H1 (cell line): Measurements from ENCODE around the gene ULK3. TPM values are rescaled to one million over a fixed set of nuclear protein-coding genes. Genes with fewer than 3 reads are reported as not detected.

Source experiments
- CTCF ChIA-PET: fragments of 300-600 bp; sonication (Branson Sonifier 250); formaldehyde crosslinking; loops from one replicate; lab custom pipeline; 2021; ENCODE audit not compliant: partially characterized antibody; lab: Charles Lee
- POLR2A ChIA-PET: fragments of 300-600 bp; sonication (Branson Sonifier 250); formaldehyde crosslinking; loops from one replicate; lab custom pipeline; 2021; ENCODE audit warnings: inconsistent platforms; ENCODE audit not compliant: partially characterized antibody; lab: Charles Lee
- DNase-seq, 2 experiments: peaks; one replicate each; pipeline versions ENCODE4 v3.0.0 to v3.0.0-alpha.2; 2010 to 2022; ENCODE audit warnings: low spot score in 2 of 2, low read depth in 1 of 2, mixed read lengths in 1 of 2
- FAIRE-seq: peaks from 2 replicates; lab custom pipeline; 2011; peaks lifted over from hg19 to GRCh38; lab: Jason Lieb, UNC
- H2AFZ ChIP-seq: 2 replicates; pipeline ENCODE4 v1.8.1; 2012; ENCODE audit warnings: low read length, inconsistent platforms
- H2AK5ac ChIP-seq: 2 replicates; pipeline ENCODE4 v1.6.1; 2013; ENCODE audit warnings: low read depth, low read length
- H2BK120ac ChIP-seq: replicated peaks from 2 replicates; pipeline ENCODE3; 2013; ENCODE audit warnings: low read depth, low read length, inconsistent platforms
- H2BK12ac ChIP-seq: 2 replicates; pipeline ENCODE4 v1.6.1; 2013; ENCODE audit warnings: low read depth, low read length
- H2BK15ac ChIP-seq: 2 replicates; pipeline ENCODE4 v1.6.1; 2013; ENCODE audit warnings: low read length
- H2BK20ac ChIP-seq: 2 replicates; pipeline ENCODE4 v1.6.1; 2013; ENCODE audit warnings: low read length
- H2BK5ac ChIP-seq: 2 replicates; pipeline ENCODE4 v1.6.1; 2013; ENCODE audit warnings: low read depth, low read length
- H3K14ac ChIP-seq: 2 replicates; pipeline ENCODE4 v1.6.1; 2013; ENCODE audit warnings: inconsistent platforms; ENCODE audit not compliant: insufficient read length
- H3K18ac ChIP-seq: 2 replicates; pipeline ENCODE4 v1.6.1; 2013; ENCODE audit warnings: low read length; ENCODE audit errors: extremely low read depth
- H3K23ac ChIP-seq: 2 replicates; pipeline ENCODE4 v1.6.1; 2013; ENCODE audit warnings: inconsistent platforms; ENCODE audit not compliant: insufficient read length
- H3K23me2 ChIP-seq: 2 replicates; pipeline ENCODE4 v1.6.1; 2013; ENCODE audit warnings: low read depth, low read length
- H3K27ac ChIP-seq: 2 replicates; pipeline ENCODE4 v1.6.1; 2011; ENCODE audit warnings: low read depth, low read length, inconsistent platforms
- H3K27me3 ChIP-seq, 4 experiments: replicated peaks in 1 of 4; 1 replicate in 1 of 4; 2 replicates in 3 of 4; pipeline versions ENCODE4 v1.6.1 to v1.8.1; 2011 to 2013; ENCODE audit warnings: low read length in 3 of 4, mild to moderate bottlenecking in 3 of 4, inconsistent platforms in 2 of 4, mixed read lengths in 2 of 4, moderate library complexity in 1 of 4; ENCODE audit not compliant: control insufficient read depth in 3 of 4, insufficient read depth in 3 of 4; ENCODE audit errors: extremely low read depth in 1 of 4
- H3K36me3 ChIP-seq, 4 experiments: 2 replicates each; pipeline versions ENCODE4 v1.6.1 to v1.8.1; 2011 to 2013; ENCODE audit warnings: mild to moderate bottlenecking in 4 of 4, low read length in 3 of 4, moderate library complexity in 2 of 4, control low read depth in 1 of 4, inconsistent platforms in 1 of 4; ENCODE audit not compliant: insufficient read depth in 4 of 4, control insufficient read depth in 2 of 4
- H3K4ac ChIP-seq: replicated peaks from 2 replicates; pipeline ENCODE3; 2013; ENCODE audit warnings: low read length, low read depth, mixed read lengths, inconsistent platforms; ENCODE audit not compliant: insufficient read length
- H3K4me1 ChIP-seq, 4 experiments: replicated peaks in 1 of 4; 1 replicate in 1 of 4; 2 replicates in 3 of 4; pipeline versions ENCODE4 v1.6.1 to v1.8.1; 2011 to 2013; ENCODE audit warnings: low read length in 3 of 4, inconsistent platforms in 2 of 4, mixed read lengths in 1 of 4; ENCODE audit not compliant: insufficient read depth in 4 of 4, control insufficient read depth in 3 of 4
- H3K4me2 ChIP-seq, 2 experiments: 2 replicates each; pipeline versions ENCODE4 v1.6.1 to v1.8.1; 2011 to 2013; ENCODE audit warnings: low read depth in 2 of 2, low read length in 2 of 2, control low read depth in 1 of 2, inconsistent platforms in 1 of 2, mild to moderate bottlenecking in 1 of 2; ENCODE audit not compliant: insufficient read depth in 1 of 2
- H3K4me3 ChIP-seq, 4 experiments: fragments of 200-600, 300-600 bp in 1 of 4; sonication (generic), shearing (Covaris generic), sonication (Bioruptor Twin) in 1 of 4; 2 replicates each; pipeline versions ENCODE4 v1.5.1 to v1.8.1; 2011 to 2016; ENCODE audit warnings: low read length in 4 of 4, low read depth in 3 of 4, control low read depth in 2 of 4, inconsistent platforms in 2 of 4, mild to moderate bottlenecking in 2 of 4, mixed read lengths in 1 of 4, moderate library complexity in 1 of 4; ENCODE audit not compliant: insufficient read depth in 2 of 4; ENCODE audit errors: extremely low read depth in 1 of 4
- H3K56ac ChIP-seq: replicated peaks from 2 replicates; pipeline ENCODE3; 2013; ENCODE audit warnings: low read depth, mild to moderate bottlenecking, mixed read lengths, low read length, inconsistent platforms; ENCODE audit not compliant: insufficient read length
- H3K79me1 ChIP-seq: 2 replicates; pipeline ENCODE4 v1.6.1; 2013; ENCODE audit warnings: low read depth, low read length, control low read depth
- H3K79me2 ChIP-seq, 2 experiments: 2 replicates each; pipeline versions ENCODE4 v1.6.1 to v1.8.1; 2012 to 2013; ENCODE audit warnings: low read length in 2 of 2, mild to moderate bottlenecking in 2 of 2, inconsistent platforms in 1 of 2; ENCODE audit not compliant: insufficient read depth in 2 of 2, control insufficient read depth in 1 of 2
- H3K9ac ChIP-seq, 4 experiments: replicated peaks in 1 of 4; 1 replicate in 1 of 4; 2 replicates in 3 of 4; pipeline versions ENCODE4 v1.6.1 to v1.8.1; 2011 to 2013; ENCODE audit warnings: low read depth in 3 of 4, low read length in 3 of 4, control low read depth in 2 of 4, mild to moderate bottlenecking in 2 of 4, moderate library complexity in 2 of 4, inconsistent platforms in 1 of 4; ENCODE audit errors: extremely low read depth in 1 of 4
- H3K9me3 ChIP-seq, 2 experiments: 2 replicates each; pipeline versions ENCODE4 v1.6.1 to v1.8.1; 2012 to 2013; ENCODE audit warnings: mild to moderate bottlenecking in 2 of 2, moderate library complexity in 2 of 2, control low read depth in 1 of 2, inconsistent platforms in 1 of 2, low read depth in 1 of 2, low read length in 1 of 2, mixed read lengths in 1 of 2; ENCODE audit not compliant: insufficient read depth in 2 of 2
- H4K20me1 ChIP-seq, 2 experiments: replicated peaks in 1 of 2; 2 replicates each; pipeline versions ENCODE3 to v1.8.1; 2011 to 2013; ENCODE audit warnings: inconsistent platforms in 2 of 2, low read length in 2 of 2, mild to moderate bottlenecking in 1 of 2; ENCODE audit not compliant: insufficient read depth in 2 of 2, control insufficient read depth in 1 of 2
- H4K5ac ChIP-seq: 2 replicates; pipeline ENCODE4 v1.6.1; 2013; ENCODE audit warnings: low read length, low read depth, mixed read lengths, inconsistent platforms; ENCODE audit not compliant: insufficient read length
- H4K8ac ChIP-seq: 2 replicates; pipeline ENCODE4 v1.8.0; 2013; ENCODE audit warnings: mild to moderate bottlenecking, moderate library complexity, low read length, inconsistent platforms; ENCODE audit not compliant: insufficient read depth; ENCODE audit errors: extremely low read depth
- H4K91ac ChIP-seq: replicated peaks from 2 replicates; pipeline ENCODE3; 2013; ENCODE audit warnings: low read length, mixed read lengths, inconsistent platforms; ENCODE audit not compliant: insufficient read length
- BACH1 ChIP-seq: IDR thresholded peaks from 2 replicates; pipeline ENCODE4 v1.6.1; 2012; ENCODE audit warnings: low read length, improper control_type of control experiment
- CHD1 ChIP-seq: IDR thresholded peaks from 2 replicates; pipeline ENCODE4 v1.6.1; 2012; ENCODE audit warnings: low read depth, low read length, improper control_type of control experiment
- CREB1 ChIP-seq: IDR thresholded peaks from 2 replicates; pipeline ENCODE4 v1.6.1; 2012; ENCODE audit warnings: inconsistent platforms
- CTBP2 ChIP-seq: IDR thresholded peaks from 2 replicates; pipeline ENCODE4 v1.7.0; 2011; ENCODE audit warnings: borderline replicate concordance, mild to moderate bottlenecking, moderate library complexity, mixed read lengths, low read length; ENCODE audit not compliant: insufficient read depth, insufficient read length
- EZH2 ChIP-seq: fragments of 200-600 bp; sonication (generic); IDR thresholded peaks from 2 replicates; pipeline ENCODE4 v1.7.1; 2012; ENCODE audit warnings: low read depth, mild to moderate bottlenecking, moderate library complexity, low read length, inconsistent platforms; ENCODE audit not compliant: severe bottlenecking
- GABPA ChIP-seq: IDR thresholded peaks from 2 replicates; pipeline ENCODE4 v1.6.1; 2011; ENCODE audit warnings: mild to moderate bottlenecking, low read length, moderate library complexity, borderline replicate concordance; ENCODE audit not compliant: insufficient read depth
- JUND ChIP-seq: IDR thresholded peaks from 2 replicates; pipeline ENCODE4 v1.6.1; 2011; ENCODE audit warnings: mild to moderate bottlenecking, improper control_type of control experiment, low read length
- KDM1A ChIP-seq: fragments of 200-600, 300-600 bp; sonication (generic); IDR thresholded peaks from 2 replicates; pipeline ENCODE4 v1.7.1; 2016; ENCODE audit warnings: mild to moderate bottlenecking, low read length, borderline replicate concordance
- POLR2A ChIP-seq, 2 experiments: IDR thresholded peaks; 1 replicate in 1 of 2; 2 replicates in 1 of 2; pipeline ENCODE4 v1.6.1; 2011; ENCODE audit warnings: low read depth in 2 of 2, low read length in 2 of 2, mild to moderate bottlenecking in 2 of 2; ENCODE audit errors: control extremely low read depth in 1 of 2
- RAD21 ChIP-seq, 2 experiments: IDR thresholded peaks in 1 of 2; conservative IDR thresholded peaks in 1 of 2; 2 replicates each; pipeline ENCODE4 v1.6.1; 2011; ENCODE audit warnings: low read depth in 2 of 2, low read length in 2 of 2, improper control_type of control experiment in 1 of 2, inconsistent platforms in 1 of 2, mild to moderate bottlenecking in 1 of 2, moderate library complexity in 1 of 2
- RXRA ChIP-seq: IDR thresholded peaks from 2 replicates; pipeline ENCODE4 v1.6.1; 2011; ENCODE audit warnings: low read depth, mild to moderate bottlenecking, low read length, moderate library complexity; ENCODE audit not compliant: insufficient read depth
- SIN3A ChIP-seq, 2 experiments: IDR thresholded peaks in 1 of 2; conservative IDR thresholded peaks in 1 of 2; 2 replicates each; pipeline ENCODE4 v1.6.1; 2011 to 2012; ENCODE audit warnings: low read length in 2 of 2, improper control_type of control experiment in 1 of 2, low read depth in 1 of 2, mild to moderate bottlenecking in 1 of 2
- WGBS, 2 experiments: shearing (Covaris generic) in 1 of 2; methylation state at CpG; one replicate each; pipeline versions ENCODE4 v1.1.6 to v1.1.7; 2013 to 2015; ENCODE audit warnings: low lambda C conversion rate in 2 of 2, mixed read lengths in 2 of 2, inconsistent platforms in 1 of 2, low coverage in 1 of 2, missing lambda C conversion rate in 1 of 2; ENCODE audit not compliant: insufficient replicate concordance in 2 of 2, insufficient coverage in 1 of 2, insufficient read length in 1 of 2; ENCODE audit errors: extremely low coverage in 1 of 2, missing lambda C conversion rate in 1 of 2; 5-methylcytosine and 5-hydroxymethylcytosine counted together
- polyA plus RNA-seq, 7 experiments: library from polyadenylated mRNA; depleted of rRNA in 3 of 7; stranded (reverse) in 5 of 7; unstranded in 2 of 7; fragments of >200 nt in 5 of 7; fragments of 200-250 nt in 2 of 7; gene quantifications; 1 replicate in 5 of 7; 2 replicates in 1 of 7; 4 replicates in 1 of 7; pipeline versions ENCODE4 v1.2.1 to v1.2.3, GENCODE V29; 2011 to 2013; ENCODE audit warnings: missing spikeins in 2 of 7, mixed read lengths in 2 of 7
- total RNA-seq: library from RNA; stranded (reverse); fragmentation: NEBNext Ultra II Directional; extraction: Animal tissue kit (Norgen Biotek cat#: 25700); gene quantifications from 2 replicates; pipeline ENCODE4 v1.2.1, GENCODE V29; 2021

The ULK3 gene
- total and polyA plus RNA-seq, 2 of the 8 experiments (the other 6 are each of a cell fraction or from before 2014, with no cell fraction given) = 27.1 to 34.4 TPM

GRCh38 chr15:74864296-74864695 is 21.3 kb upstream of the ULK3 start:
- H2BK15ac ChIP-seq = no peak overlapping the region
- no peak overlapping the region for H3K4me3 ChIP-seq
- no peak for TF ChIP-seq RXRA
- no peak for TF ChIP-seq RAD21 (IDR thresholded peaks at IDR 0.05 in 1 of 2, conservative IDR thresholded peaks at IDR 0.05 in 1 of 2; ENCODE audit: low read depth in 2 of 2, low read length in 2 of 2)
- no peak for TF ChIP-seq GABPA
- TF ChIP-seq CTBP2 = no peak
- TF ChIP-seq EZH2 = no peak
- no peak for TF ChIP-seq KDM1A
- TF ChIP-seq CREB1 = no peak
- TF ChIP-seq BACH1 = no peak
- TF ChIP-seq CHD1 = no peak
- no peak for TF ChIP-seq JUND
- no peak for TF ChIP-seq POLR2A (IDR thresholded peaks at IDR 0.05; ENCODE audit: control extremely low read depth in 1 of 2, low read depth in 2 of 2, low read length in 2 of 2)
- TF ChIP-seq SIN3A (conservative IDR thresholded peaks at IDR 0.05 in 1 of 2, IDR thresholded peaks at IDR 0.05 in 1 of 2; ENCODE audit: low read depth in 1 of 2, low read length in 2 of 2) = no peak
- no peaks in the 10 kb centered on the region for H3K36me3 ChIP-seq
- no peak overlapping the region for H2BK20ac ChIP-seq
- no peak overlapping the region for H3K56ac ChIP-seq
- H3K4ac ChIP-seq = no peak overlapping the region
- H3K27me3 ChIP-seq = no peaks in the 10 kb centered on the region
- H3K18ac ChIP-seq = no peak overlapping the region
- peaks cover 8% of the 10 kb centered on the region for H3K79me1 ChIP-seq
- H4K8ac ChIP-seq = no peak overlapping the region
- H4K91ac ChIP-seq = no peak overlapping the region
- H2AK5ac ChIP-seq = no peak overlapping the region
- H3K23ac ChIP-seq = no peak overlapping the region
- no peak for FAIRE-seq
- H3K4me1 ChIP-seq = no peaks in the 10 kb centered on the region
- H2BK12ac ChIP-seq = no peak overlapping the region
- peaks cover 3 to 8% of the 10 kb centered on the region in 2 experiments for H4K20me1 ChIP-seq
- no peak overlapping the region; the same call in 1 of the 2 replicates for H2BK5ac ChIP-seq
- no peak overlapping the region for H3K4me2 ChIP-seq
- ChIA-PET CTCF (interaction anchor here (0.7 to 1.2 kb wide), 3 partner anchors 9 to 232 kb away, joined by 3 read pairs; no protein-coding TSS in a partner anchor), POLR2A (interaction anchor here (0.9 to 1.2 kb wide), 3 partner anchors 14 to 37 kb away, joined by 3 to 4 read pairs (median 3); no protein-coding TSS in a partner anchor)
- WGBS, 2 experiments = 82% methylated on average over 6 of the region's 6 CpGs; no CpG with 5 or more reads in 1 of the 2 experiments
- peaks cover 2% of the 10 kb centered on the region; the same call in 1 of the 2 replicates for H3K23me2 ChIP-seq
- no peaks in the 10 kb centered on the region for H3K9me3 ChIP-seq
- H3K14ac ChIP-seq = no peak overlapping the region
- H2BK120ac ChIP-seq = no peak overlapping the region
- no peak overlapping the region for H3K27ac ChIP-seq
- peaks cover 0 to 30% of the 10 kb centered on the region in 2 experiments; a peak in 2 of 4 replicates for H3K79me2 ChIP-seq
- DNase-seq = no peak
- H2AFZ ChIP-seq = no peak overlapping the region
- no peak overlapping the region for H3K9ac ChIP-seq
- no peak overlapping the region for H4K5ac ChIP-seq
